ENCODE measurements around the gene DPH7.
"Not testable (repeated sequence)": the region's sequence is repeated elsewhere in the genome, so short reads cannot be mapped to it uniquely, and the experiment has no call there.

DPH7 gene

GRCh38 chr9:137519553-137519952 is 59.2 kb downstream of the DPH7 start:
- no peak for DNase-seq (ENCODE audit: low read depth in 2 of 2)

GRCh38 chr9:137518661-137519459 is 59.9 kb downstream of the DPH7 start:
- DNase-seq (ENCODE audit: low read depth in 2 of 2) = not testable (repeated sequence)

- no peak for DNase-seq (ENCODE audit: low read depth in 2 of 2)
Measured at GRCh38 chr9:137516144-137516917, 62.4 kb downstream of the DPH7 start.

GRCh38 chr9:137515338-137515724 is 63.4 kb downstream of the DPH7 start:
- no peak for DNase-seq (ENCODE audit: low read depth in 2 of 2)

- DNase-seq (ENCODE audit: low read depth in 2 of 2) = no peak
Measured at GRCh38 chr9:137514691-137515337, 63.9 kb downstream of the DPH7 start.

GRCh38 chr9:137513801-137514570 is 64.7 kb downstream of the DPH7 start:
- not testable (repeated sequence) for DNase-seq (ENCODE audit: low read depth in 2 of 2)

- not testable (repeated sequence) for DNase-seq (ENCODE audit: low read depth in 2 of 2)
Measured at GRCh38 chr9:137513136-137513535, 65.6 kb downstream of the DPH7 start.

- DNase-seq (ENCODE audit: low read depth in 2 of 2) = no peak
Measured at GRCh38 chr9:137511758-137512463, 66.8 kb downstream of the DPH7 start.

GRCh38 chr9:137511126-137511525 is 67.6 kb downstream of the DPH7 start:
- DNase-seq (ENCODE audit: low read depth in 2 of 2) = not testable (repeated sequence)

- no peak for DNase-seq (ENCODE audit: low read depth in 2 of 2)
Measured at GRCh38 chr9:137509198-137509597, 69.5 kb downstream of the DPH7 start.

- DNase-seq (ENCODE audit: low read depth in 2 of 2) = no peak
Measured at GRCh38 chr9:137506702-137507171, 72.0 kb downstream of the DPH7 start.

GRCh38 chr9:137506274-137506673 is 72.5 kb downstream of the DPH7 start:
- no peak for DNase-seq (ENCODE audit: low read depth in 2 of 2)

GRCh38 chr9:137505421-137506140 is 73.1 kb downstream of the DPH7 start:
- no peak for DNase-seq (ENCODE audit: low read depth in 2 of 2)
